ENCODE results near the gene STX3. TPM values are rescaled to one million over a fixed set of nuclear protein-coding genes. Genes with fewer than 3 reads are reported as not detected.

STX3 gene
- total RNA-seq, 1 experiment from 2014 or later = 20.4 TPM

DNA sequence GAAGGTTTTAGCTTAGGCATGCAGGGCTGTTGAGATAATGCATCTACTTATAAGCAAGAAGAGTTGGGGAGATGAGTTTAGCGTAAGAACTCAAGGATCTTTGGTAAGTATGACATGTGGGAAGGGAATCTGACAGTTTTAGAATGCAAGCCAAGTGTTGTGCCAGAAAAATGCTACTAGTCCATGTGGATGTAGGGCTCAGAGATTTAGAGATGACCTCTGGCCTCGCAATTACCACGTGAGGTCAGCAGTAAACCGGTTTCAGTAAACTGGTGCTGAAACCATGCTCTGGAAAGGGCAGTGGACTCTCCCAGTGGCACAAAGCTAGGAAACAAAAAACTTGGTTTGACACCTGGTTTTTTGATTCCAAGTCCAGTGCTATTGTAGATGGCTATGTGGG, 36.5 kb downstream of the STX3 start (continued):
- TF ChIP-seq, protein P1, sequence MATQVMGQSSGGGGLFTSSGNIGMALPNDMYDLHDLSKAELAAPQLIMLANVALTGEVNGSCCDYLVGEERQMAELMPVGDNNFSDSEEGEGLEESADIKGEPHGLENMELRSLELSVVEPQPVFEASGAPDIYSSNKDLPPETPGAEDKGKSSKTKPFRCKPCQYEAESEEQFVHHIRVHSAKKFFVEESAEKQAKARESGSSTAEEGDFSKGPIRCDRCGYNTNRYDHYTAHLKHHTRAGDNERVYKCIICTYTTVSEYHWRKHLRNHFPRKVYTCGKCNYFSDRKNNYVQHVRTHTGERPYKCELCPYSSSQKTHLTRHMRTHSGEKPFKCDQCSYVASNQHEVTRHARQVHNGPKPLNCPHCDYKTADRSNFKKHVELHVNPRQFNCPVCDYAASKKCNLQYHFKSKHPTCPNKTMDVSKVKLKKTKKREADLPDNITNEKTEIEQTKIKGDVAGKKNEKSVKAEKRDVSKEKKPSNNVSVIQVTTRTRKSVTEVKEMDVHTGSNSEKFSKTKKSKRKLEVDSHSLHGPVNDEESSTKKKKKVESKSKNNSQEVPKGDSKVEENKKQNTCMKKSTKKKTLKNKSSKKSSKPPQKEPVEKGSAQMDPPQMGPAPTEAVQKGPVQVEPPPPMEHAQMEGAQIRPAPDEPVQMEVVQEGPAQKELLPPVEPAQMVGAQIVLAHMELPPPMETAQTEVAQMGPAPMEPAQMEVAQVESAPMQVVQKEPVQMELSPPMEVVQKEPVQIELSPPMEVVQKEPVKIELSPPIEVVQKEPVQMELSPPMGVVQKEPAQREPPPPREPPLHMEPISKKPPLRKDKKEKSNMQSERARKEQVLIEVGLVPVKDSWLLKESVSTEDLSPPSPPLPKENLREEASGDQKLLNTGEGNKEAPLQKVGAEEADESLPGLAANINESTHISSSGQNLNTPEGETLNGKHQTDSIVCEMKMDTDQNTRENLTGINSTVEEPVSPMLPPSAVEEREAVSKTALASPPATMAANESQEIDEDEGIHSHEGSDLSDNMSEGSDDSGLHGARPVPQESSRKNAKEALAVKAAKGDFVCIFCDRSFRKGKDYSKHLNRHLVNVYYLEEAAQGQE (IDR thresholded peaks at IDR 0.05; ENCODE audit: low read depth) = no peak
- TF ChIP-seq SRF (IDR thresholded peaks at IDR 0.05; ENCODE audit: low read depth) (no peak), EZH2 (IDR thresholded peaks at IDR 0.05) (no peak), POLR2A (IDR thresholded peaks at IDR 0.05; ENCODE audit: borderline replicate concordance, extremely low read depth, insufficient read depth, insufficient read length) (no peak), RAD21 (IDR thresholded peaks at IDR 0.05; ENCODE audit: low read depth) (no peak), CBX3 (IDR thresholded peaks at IDR 0.05; ENCODE audit: low read depth) (no peak), EGR1 (IDR thresholded peaks at IDR 0.05; ENCODE audit: low read depth) (no peak), POLR2AphosphoS5 (IDR thresholded peaks at IDR 0.05; ENCODE audit: low read depth, low read length) (no peak)

DNA sequence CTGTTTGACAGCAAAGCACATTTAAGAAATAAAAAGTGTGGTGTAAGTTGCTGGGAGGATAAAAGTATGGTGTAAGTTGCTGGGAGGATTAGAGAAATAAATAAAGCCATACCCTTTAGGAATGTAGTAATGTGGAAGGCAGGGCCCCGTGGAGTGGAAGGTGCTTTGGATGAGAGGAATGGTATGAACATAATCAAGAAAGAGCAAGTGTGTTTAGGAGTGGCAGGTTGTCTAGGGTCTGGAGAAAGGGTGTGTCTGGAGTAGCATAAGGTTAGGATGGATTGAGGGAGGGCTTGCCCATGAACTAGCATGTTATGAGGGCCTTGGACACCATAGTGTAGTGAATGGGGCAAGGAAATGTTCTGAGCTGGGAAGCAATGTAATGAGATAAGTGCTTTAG, 37.3 kb downstream of the STX3 start:
- no peaks in the 10 kb centered on the region; the same call in 1 of the 2 replicates for H3K79me2 ChIP-seq (ENCODE audit: insufficient read depth, low read length)
- no peaks in the 10 kb centered on the region for H3K27me3 ChIP-seq (ENCODE audit: insufficient read depth, low read length)
- intact Hi-C loops (cut with micrococcal nuclease) = no loop called here
- ATAC-seq = no peak
- no peak overlapping the region for H2AFZ ChIP-seq (ENCODE audit: low read depth, low read length, poor library complexity, severe bottlenecking)
- DNase-seq (ENCODE audit: low read depth, low spot score) = no peak
- peaks cover 20 to 53% of the 10 kb centered on the region in 2 experiments; a peak in 3 of 4 replicates for H3K36me3 ChIP-seq (ENCODE audit: control insufficient read depth in 1 of 2, insufficient read depth in 2 of 2, low read length in 2 of 2)
- POLR2A ChIA-PET = no interaction called here
- peaks cover 1 to 7% of the 10 kb centered on the region in 2 experiments for H3K4me1 ChIP-seq (ENCODE audit: control insufficient read depth in 1 of 2, insufficient read depth in 2 of 2, low read length in 2 of 2)
- no peaks in the 10 kb centered on the region for H3K9me3 ChIP-seq (ENCODE audit: control insufficient read depth in 1 of 2, insufficient read depth in 1 of 2, low read depth in 1 of 2, low read length in 2 of 2)
- BruUV-seq (replicated peaks) = no TSS peak
- no peak overlapping the region for H3K27ac ChIP-seq (ENCODE audit: low read depth, low read length)
- CTCF ChIA-PET = no interaction called here
- RAD21 ChIA-PET (ENCODE audit: low non-redundant PET in 1 of 2, low total read pairs in 2 of 2, uncharacterized antibody in 2 of 2, unreplicated experiment in 2 of 2) = no interaction called here
- no peak overlapping the region for H3K4me2 ChIP-seq (ENCODE audit: low read length)
- H3K9me2 ChIP-seq (ENCODE audit: insufficient read depth) = no peaks in the 10 kb centered on the region
- no peak overlapping the region for H3K9ac ChIP-seq (ENCODE audit: low read length)
- no peaks in the 10 kb centered on the region for H4K20me1 ChIP-seq (ENCODE audit: insufficient read depth)
- no peak overlapping the region for H3K4me3 ChIP-seq (replicated peaks in 1 of 2; ENCODE audit: low read depth in 1 of 2, low read length in 2 of 2)
- TF ChIP-seq SRF (IDR thresholded peaks at IDR 0.05; ENCODE audit: low read depth) (no peak), ZFX (IDR thresholded peaks at IDR 0.05) (no peak), EZH2phosphoT487 (IDR thresholded peaks at IDR 0.05; ENCODE audit: borderline replicate concordance) (no peak), YY1 (IDR thresholded peaks at IDR 0.05; ENCODE audit: extremely low read depth, insufficient replicate concordance, low read depth, low read length) (no peak), POLR2AphosphoS5 (IDR thresholded peaks at IDR 0.05; ENCODE audit: low read depth, low read length) (no peak), CBX3 (IDR thresholded peaks at IDR 0.05; ENCODE audit: low read depth) (no peak), ELF1 (IDR thresholded peaks at IDR 0.05; ENCODE audit: borderline replicate concordance, low read depth) (no peak), EZH2 (IDR thresholded peaks at IDR 0.05) (no peak), POLR2A (IDR thresholded peaks at IDR 0.05; ENCODE audit: borderline replicate concordance, extremely low read depth, insufficient read depth, insufficient read length) (no peak), EGR1 (IDR thresholded peaks at IDR 0.05; ENCODE audit: low read depth) (no peak), ZNF274 (IDR thresholded peaks at IDR 0.05; ENCODE audit: low read depth, low read length) (no peak), SIN3A (IDR thresholded peaks at IDR 0.05; ENCODE audit: low read depth) (no peak), FOSL1 (IDR thresholded peaks at IDR 0.05; ENCODE audit: low read depth) (no peak), RAD21 (IDR thresholded peaks at IDR 0.05; ENCODE audit: low read depth) (no peak), CEBPB (IDR thresholded peaks at IDR 0.05; ENCODE audit: low read depth) (no peak)
- TF ChIP-seq, protein P1 (IDR thresholded peaks at IDR 0.05; ENCODE audit: low read depth) = no peak
- TF ChIP-seq, protein P2, sequence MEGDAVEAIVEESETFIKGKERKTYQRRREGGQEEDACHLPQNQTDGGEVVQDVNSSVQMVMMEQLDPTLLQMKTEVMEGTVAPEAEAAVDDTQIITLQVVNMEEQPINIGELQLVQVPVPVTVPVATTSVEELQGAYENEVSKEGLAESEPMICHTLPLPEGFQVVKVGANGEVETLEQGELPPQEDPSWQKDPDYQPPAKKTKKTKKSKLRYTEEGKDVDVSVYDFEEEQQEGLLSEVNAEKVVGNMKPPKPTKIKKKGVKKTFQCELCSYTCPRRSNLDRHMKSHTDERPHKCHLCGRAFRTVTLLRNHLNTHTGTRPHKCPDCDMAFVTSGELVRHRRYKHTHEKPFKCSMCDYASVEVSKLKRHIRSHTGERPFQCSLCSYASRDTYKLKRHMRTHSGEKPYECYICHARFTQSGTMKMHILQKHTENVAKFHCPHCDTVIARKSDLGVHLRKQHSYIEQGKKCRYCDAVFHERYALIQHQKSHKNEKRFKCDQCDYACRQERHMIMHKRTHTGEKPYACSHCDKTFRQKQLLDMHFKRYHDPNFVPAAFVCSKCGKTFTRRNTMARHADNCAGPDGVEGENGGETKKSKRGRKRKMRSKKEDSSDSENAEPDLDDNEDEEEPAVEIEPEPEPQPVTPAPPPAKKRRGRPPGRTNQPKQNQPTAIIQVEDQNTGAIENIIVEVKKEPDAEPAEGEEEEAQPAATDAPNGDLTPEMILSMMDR (IDR thresholded peaks at IDR 0.05 in 2 of 3, conservative IDR thresholded peaks at IDR 0.05 in 1 of 3; ENCODE audit: borderline replicate concordance in 1 of 3, insufficient read depth in 1 of 3, low read depth in 2 of 3, low read length in 2 of 3) = no peak
